VCaP (cell line): ENCODE results near the gene CA11.

Experiments used
- H3K27ac ChIP-seq: fragments of 450-650 bp; 2 replicates; pipeline ENCODE4 v1.5.1; 2017
- CTCF ChIP-seq: fragments of 450-650 bp; conservative IDR thresholded peaks from 2 replicates; pipeline ENCODE4 v1.5.1; 2017; ENCODE audit warnings: mild to moderate bottlenecking, moderate library complexity

Gene CA11

GRCh38 chr19:48616491-48617056 lies 29.4 kb downstream of the CA11 start:
- H3K27ac ChIP-seq, result peak overlapping the region; percentile 90
- TF ChIP-seq CTCF, result no peak

GRCh38 chr19:48616041-48616436 lies 29.9 kb downstream of the CA11 start:
- no peak for TF ChIP-seq CTCF
- H3K27ac ChIP-seq, result peak overlapping the region; percentile 90

GRCh38 chr19:48615231-48616040 lies 30.6 kb downstream of the CA11 start:
- no peak for TF ChIP-seq CTCF
- peak overlapping the region; percentile 90 for H3K27ac ChIP-seq

GRCh38 chr19:48614436-48615230 lies 31.4 kb downstream of the CA11 start, which contains the start of gene FAM83E:
FAM83E (minus strand) TSS chr19:48615076; CDS start chr19:48613372, 1,704 bp downstream.
- peak within 1 kb of the TSS; percentile 90 for H3K27ac ChIP-seq

GRCh38 chr19:48613852-48614435 lies 32.0 kb downstream of the CA11 start:
- TF ChIP-seq CTCF, result no peak
- peak overlapping the region; percentile 90 for H3K27ac ChIP-seq

More at GRCh38 chr19:48614436-48615230, 31.4 kb downstream of the CA11 start, which contains the start of gene FAM83E:
- TF ChIP-seq CTCF, result no peak

- H3K27ac ChIP-seq, result peak overlapping the region; percentile 90
- TF ChIP-seq CTCF, result no peak; the same call in 1 of the 2 replicates
Measured at GRCh38 chr19:48613024-48613851, 32.7 kb downstream of the CA11 start.
